Left cardiac atrium (tissue), 4 donors: Measurements from ENCODE around the gene NELFE. TPM values are rescaled to one million over a fixed set of nuclear protein-coding genes. Genes with fewer than 3 reads are reported as not detected.
A peak's percentile ranks its signal among the peaks of the same experiment; 100 is the strongest.

Experiments
- ATAC-seq, 2 donors: fragments of 200-7000 bp; cut with Tn5 transposase; one replicate each; pipeline ENCODE4 v1.9.1; 2020; ENCODE audit warnings: mild to moderate bottlenecking in 2 of 2, moderate library complexity in 2 of 2
- DNase-seq: peaks from one replicate; pipeline ENCODE4 v3.0.0-alpha.2; 2020
- intact Hi-C, 2 donors: fragments of 100-400 bp; cut with DNase I; formaldehyde crosslinking; loops; one replicate each; pipeline versions ENCODE4 v1.14.1 to v1.15.1; 2022 to 2023
- microRNA-seq, 2 donors: library from miRNA; unstranded; fragments of <30 nt; microRNA quantifications; one replicate each; pipeline ENCODE4 v1.2.0, GENCODE V29; 2020
- total RNA-seq, 2 donors: library from RNA; stranded (reverse); fragmentation: NEBNext Ultra II Directional; extraction: Animal tissue kit (Norgen Biotek cat#: 25700); gene quantifications; one replicate each; pipeline ENCODE4 v1.2.1, GENCODE V29; 2021
- donor health status: DM: no; HTN: yes; CAD: no.
- donor health status: DM: no; HTN: yes; CAD: no; lungs with severe emphysema.
- donor health status: DM: yes; HTN: yes; CAD: no.
- donor health status: Dilated cardiomyopathy.

NELFE gene
- total RNA-seq, 2 donors from 2014 or later: 39.8 to 53.7 TPM

DNA sequence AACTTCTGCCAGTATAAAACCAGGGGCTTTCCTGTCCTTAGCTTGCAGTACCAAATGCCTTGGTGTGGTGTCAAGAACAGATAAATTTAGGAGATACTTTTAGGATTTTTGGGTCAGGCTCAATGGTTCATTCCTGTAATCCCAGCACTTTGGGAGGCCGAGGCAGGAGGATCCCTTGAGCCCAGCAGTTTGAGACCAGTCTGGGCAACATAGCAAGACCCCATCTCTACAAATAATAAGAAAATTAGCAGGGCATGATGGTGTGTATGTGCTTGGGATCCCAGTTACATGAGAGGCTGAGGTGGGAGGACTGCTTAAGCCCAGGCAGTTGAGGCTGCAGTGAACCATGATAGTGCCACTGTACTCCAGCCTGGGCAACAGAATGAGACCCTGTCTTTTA, 53.7 kb downstream of the NELFE start:
- intact Hi-C loops: loop anchor here in 1 of 2 donors (5.0 kb wide), 1 partner anchor 42 kb away; the partner anchor contains the start of gene CFB
- ATAC-seq (no peak), DNase-seq (no peak)

DNA sequence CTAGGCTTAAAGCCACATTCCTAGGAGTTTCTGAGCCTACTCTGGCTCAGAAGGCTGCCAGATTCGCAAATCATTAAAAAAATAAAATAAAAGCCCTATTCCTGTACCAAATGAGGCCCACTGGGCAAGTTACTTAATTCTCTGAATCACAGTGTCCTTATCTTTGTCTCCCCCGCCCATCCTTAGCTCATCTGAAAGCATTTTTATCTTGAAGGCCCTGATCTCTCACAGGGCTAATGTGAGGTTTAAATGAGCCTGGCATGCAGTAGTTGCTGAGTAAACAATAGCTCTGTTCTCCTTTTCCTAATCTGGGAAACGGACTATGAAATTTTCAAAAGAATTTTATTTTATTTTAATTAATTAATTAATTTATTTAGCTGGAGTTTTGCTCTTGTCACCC, 54.8 kb downstream of the NELFE start:
- ATAC-seq: peak in 1 of 2 donors; percentile 7
- intact Hi-C loops: no loop called here
- DNase-seq: no peak

Small RNAs within 50 kb of the gene (microRNA-seq; reads per million reads assigned to microRNA genes)
- gene MIR1236: 0 reads per million in 2 donors

Other genes with a start within 250 kb of the NELFE start
- gene LY6G6D, start 243.6 kb downstream of the NELFE start, total RNA-seq: not detected
- not detected for gene LY6G6C, start 237.2 kb downstream of the NELFE start, total RNA-seq
- under 1 TPM; 0.39 to 0.41 TPM for gene MPIG6B, start 235.6 kb downstream of the NELFE start, total RNA-seq
- 10 to 100 TPM; 55.6 to 56.2 TPM for gene DDAH2, start 229.7 kb downstream of the NELFE start, total RNA-seq
- 100 to 1,000 TPM; 151 to 196 TPM for gene CLIC1, start 222.4 kb downstream of the NELFE start, total RNA-seq
- gene MSH5, start 219.0 kb downstream of the NELFE start, total RNA-seq: 1 to 10 TPM; 2.6 to 3.0 TPM
- under 1 TPM; 0.71 to 0.73 TPM for gene SAPCD1, start 196.3 kb downstream of the NELFE start, total RNA-seq
- gene VWA7, start 181.6 kb downstream of the NELFE start, total RNA-seq: 1 to 10 TPM; 4.8 to 6.2 TPM
- 10 to 100 TPM; 24.8 to 39.3 TPM for gene VARS1, start 163.2 kb downstream of the NELFE start, total RNA-seq
- gene LSM2, start 152.0 kb downstream of the NELFE start, total RNA-seq: 10 to 100 TPM; 24.3 to 29.4 TPM
- gene HSPA1L, start 143.7 kb downstream of the NELFE start, total RNA-seq: 1 to 10 TPM; 1.1 to 2.6 TPM
- gene HSPA1A, start 143.4 kb downstream of the NELFE start, total RNA-seq: 100 to 1,000 TPM; 197 to 288 TPM
- 100 to 1,000 TPM; 142 to 192 TPM for gene HSPA1B, start 131.2 kb downstream of the NELFE start, total RNA-seq
- gene NEU1, start 96.2 kb downstream of the NELFE start, total RNA-seq: 10 to 100 TPM; 26.8 to 31.8 TPM
- gene SLC44A4, start 80.0 kb downstream of the NELFE start, total RNA-seq: not detected
- gene EHMT2, start 61.3 kb downstream of the NELFE start, total RNA-seq: 10 to 100 TPM; 12.9 to 20.2 TPM
- gene ZBTB12, start 56.9 kb downstream of the NELFE start, total RNA-seq: 1 to 10 TPM; 2.5 to 4.6 TPM
- 10 to 100 TPM; 12.3 to 30.0 TPM for gene C2, start 31.3 kb downstream of the NELFE start, total RNA-seq
- 100 to 1,000 TPM in 1 of 2 donors, 10 to 100 TPM in 1; 50.3 to 113 TPM for gene CFB, start 12.9 kb downstream of the NELFE start, total RNA-seq
- 10 to 100 TPM; 36.8 to 45.1 TPM for gene SKIC2, start 204 bp upstream of the NELFE start, total RNA-seq
- gene DXO, start 13.2 kb upstream of the NELFE start, total RNA-seq: 10 to 100 TPM; 12.8 to 20.9 TPM
- gene C4A, start 23.1 kb upstream of the NELFE start, total RNA-seq: 100 to 1,000 TPM; 199 to 206 TPM
- gene C4B, start 55.8 kb upstream of the NELFE start, total RNA-seq: 100 to 1,000 TPM; 177 to 235 TPM
- gene CYP21A2, start 79.4 kb upstream of the NELFE start, total RNA-seq: 10 to 100 TPM in 1 of 2 donors, 1 to 10 TPM in 1; 2.0 to 10.3 TPM
- 100 to 1,000 TPM; 143 to 158 TPM for gene TNXB, start 150.4 kb upstream of the NELFE start, total RNA-seq
- 10 to 100 TPM; 35.4 to 36.2 TPM for gene ATF6B, start 169.3 kb upstream of the NELFE start, total RNA-seq
- 1 to 10 TPM; 2.6 TPM for gene FKBPL, start 171.3 kb upstream of the NELFE start, total RNA-seq
- gene PRRT1, start 193.0 kb upstream of the NELFE start, total RNA-seq: under 1 TPM; 0.77 to 0.97 TPM
- 10 to 100 TPM; 20.2 to 29.6 TPM for gene PPT2, start 195.2 kb upstream of the NELFE start, total RNA-seq
- 1 to 10 TPM; 7.1 to 8.7 TPM for gene EGFL8, start 205.6 kb upstream of the NELFE start, total RNA-seq
- 10 to 100 TPM; 54.8 to 58.1 TPM for gene AGPAT1, start 217.1 kb upstream of the NELFE start, total RNA-seq
- gene RNF5, start 219.4 kb upstream of the NELFE start, total RNA-seq: 10 to 100 TPM; 73.0 to 77.9 TPM
- 1 to 10 TPM; 2.4 to 2.8 TPM for gene AGER, start 225.3 kb upstream of the NELFE start, total RNA-seq
- gene PBX2, start 231.2 kb upstream of the NELFE start, total RNA-seq: 10 to 100 TPM; 43.7 to 47.7 TPM
- gene GPSM3, start 233.7 kb upstream of the NELFE start, total RNA-seq: 10 to 100 TPM in 1 of 2 donors, 1 to 10 TPM in 1; 8.5 to 15.8 TPM